ENCODE measurements around the gene ZBTB12.

Gene ZBTB12

GRCh38 chr6:31878726-31879125, 23.2 kb downstream of the ZBTB12 start, which contains the start of gene SLC44A4:
Gene SLC44A4 (minus strand): TSS chr6:31878997. CDS start chr6:31878980, 17 bp downstream.
- TF ChIP-seq CTCF (IDR thresholded peaks at IDR 0.05; ENCODE audit: low read depth, low read length), result no peak
- no peak within 1 kb of the TSS for H3K4me3 ChIP-seq (ENCODE audit: low read depth, low read length)

- no peak overlapping the region for H3K4me3 ChIP-seq (ENCODE audit: low read depth, low read length)
- no peak for TF ChIP-seq CTCF (IDR thresholded peaks at IDR 0.05; ENCODE audit: low read depth, low read length)
Measured at GRCh38 chr6:31878222-31878621, 23.7 kb downstream of the ZBTB12 start.

- H3K4me3 ChIP-seq (ENCODE audit: low read depth, low read length), result no peak overlapping the region
- no peak for TF ChIP-seq CTCF (IDR thresholded peaks at IDR 0.05; ENCODE audit: low read depth, low read length)
Measured at GRCh38 chr6:31877651-31878161, 24.2 kb downstream of the ZBTB12 start.

GRCh38 chr6:31877125-31877650, 24.7 kb downstream of the ZBTB12 start:
- TF ChIP-seq CTCF (IDR thresholded peaks at IDR 0.05; ENCODE audit: low read depth, low read length), result no peak
- no peak overlapping the region for H3K4me3 ChIP-seq (ENCODE audit: low read depth, low read length)

GRCh38 chr6:31876357-31876756, 25.5 kb downstream of the ZBTB12 start:
- no peak overlapping the region for H3K4me3 ChIP-seq (ENCODE audit: low read depth, low read length)

GRCh38 chr6:31875877-31876276, 26.0 kb downstream of the ZBTB12 start:
- H3K4me3 ChIP-seq (ENCODE audit: low read depth, low read length), result no peak overlapping the region
- TF ChIP-seq CTCF (IDR thresholded peaks at IDR 0.05; ENCODE audit: low read depth, low read length), result no peak

More at GRCh38 chr6:31876357-31876756, 25.5 kb downstream of the ZBTB12 start:
- TF ChIP-seq CTCF (IDR thresholded peaks at IDR 0.05; ENCODE audit: low read depth, low read length), result no peak

- no peak overlapping the region for H3K4me3 ChIP-seq (ENCODE audit: low read depth, low read length)
- no peak for TF ChIP-seq CTCF (IDR thresholded peaks at IDR 0.05; ENCODE audit: low read depth, low read length)
Measured at GRCh38 chr6:31874836-31875572, 26.9 kb downstream of the ZBTB12 start.
